ENCODE measurements around the gene ERG28. TPM values are rescaled to one million over a fixed set of nuclear protein-coding genes. Genes with fewer than 3 reads are reported as not detected.

ERG28 gene
- total RNA-seq, 1 experiment from 2014 or later: 18.4 TPM

DNA sequence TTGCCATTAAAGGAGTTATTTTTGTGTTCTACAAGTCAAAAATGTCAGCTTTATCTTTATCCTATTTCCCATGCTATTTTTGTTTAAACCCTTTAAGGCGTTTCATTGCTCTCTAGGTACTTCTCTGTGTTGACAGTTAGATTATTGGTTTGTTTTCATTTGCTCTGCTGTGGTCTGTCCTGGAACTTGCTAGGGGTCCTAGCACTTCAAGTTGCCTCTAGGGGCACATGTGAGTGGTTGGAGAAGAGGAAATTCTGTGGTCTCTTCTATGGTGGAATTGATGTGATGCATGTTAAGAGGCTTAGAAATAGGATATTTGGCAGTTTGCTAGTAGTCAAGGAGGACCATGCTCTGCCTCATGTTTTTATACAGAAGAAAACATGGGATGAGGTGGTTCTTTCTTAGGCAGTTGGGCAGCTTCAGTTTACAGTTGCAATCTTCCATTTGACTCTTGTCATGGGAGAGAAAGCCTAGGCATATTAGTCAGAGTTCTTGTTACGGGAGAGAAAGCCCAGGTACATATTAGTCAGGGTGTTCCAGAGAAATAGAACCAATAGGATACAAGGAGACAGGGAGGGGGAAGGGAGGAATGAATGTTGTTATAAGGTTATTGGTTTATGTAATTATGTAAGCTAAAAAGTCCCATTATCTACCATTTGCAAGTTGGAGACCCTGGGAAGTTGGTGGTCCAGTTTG is 14.7 kb upstream of the ERG28 start:
- H3K9me2 ChIP-seq (ENCODE audit: insufficient read depth): no peaks in the 10 kb centered on the region
- DNase-seq (ENCODE audit: low read depth, low spot score): no peak
- H3K27ac ChIP-seq (ENCODE audit: low read depth, low read length): no peak overlapping the region
- H3K79me2 ChIP-seq (ENCODE audit: insufficient read depth, low read length): peaks cover 13% of the 10 kb centered on the region
- H3K9ac ChIP-seq (ENCODE audit: low read length): no peak overlapping the region
- ChIA-PET RAD21 (ENCODE audit: low non-redundant PET in 1 of 2, low total read pairs in 2 of 2, uncharacterized antibody in 2 of 2, unreplicated experiment in 2 of 2) (no interaction called here), POLR2A (no interaction called here), CTCF (interaction anchor here (0.9 to 1.3 kb wide), 3 partner anchors 21 to 231 kb away, joined by 3 to 4 read pairs (median 3); no protein-coding TSS in a partner anchor)
- H3K9me3 ChIP-seq (ENCODE audit: control insufficient read depth in 1 of 2, insufficient read depth in 1 of 2, low read depth in 1 of 2, low read length in 2 of 2): no peaks in the 10 kb centered on the region
- H3K36me3 ChIP-seq (ENCODE audit: control insufficient read depth in 1 of 2, insufficient read depth in 2 of 2, low read length in 2 of 2): peaks cover 0 to 4% of the 10 kb centered on the region in 2 experiments; a peak in 2 of 4 replicates
- TF ChIP-seq ZBTB33 (IDR thresholded peaks at IDR 0.05; ENCODE audit: extremely low read depth, insufficient replicate concordance, low read length): no peak
- TF ChIP-seq EZH2phosphoT487 (IDR thresholded peaks at IDR 0.05; ENCODE audit: borderline replicate concordance): no peak
- no peak for TF ChIP-seq CBX3 (IDR thresholded peaks at IDR 0.05; ENCODE audit: low read depth)
- TF ChIP-seq TCF7L2 (IDR thresholded peaks at IDR 0.05; ENCODE audit: borderline replicate concordance, extremely low read depth, insufficient read depth, insufficient read length): no peak
- no peak for TF ChIP-seq YY1 (IDR thresholded peaks at IDR 0.05; ENCODE audit: extremely low read depth, insufficient replicate concordance, low read depth, low read length)
- TF ChIP-seq ATF3 (IDR thresholded peaks at IDR 0.05): no peak
- TF ChIP-seq POLR2A (IDR thresholded peaks at IDR 0.05; ENCODE audit: borderline replicate concordance, extremely low read depth, insufficient read depth, insufficient read length): no peak
- TF ChIP-seq, protein P1, sequence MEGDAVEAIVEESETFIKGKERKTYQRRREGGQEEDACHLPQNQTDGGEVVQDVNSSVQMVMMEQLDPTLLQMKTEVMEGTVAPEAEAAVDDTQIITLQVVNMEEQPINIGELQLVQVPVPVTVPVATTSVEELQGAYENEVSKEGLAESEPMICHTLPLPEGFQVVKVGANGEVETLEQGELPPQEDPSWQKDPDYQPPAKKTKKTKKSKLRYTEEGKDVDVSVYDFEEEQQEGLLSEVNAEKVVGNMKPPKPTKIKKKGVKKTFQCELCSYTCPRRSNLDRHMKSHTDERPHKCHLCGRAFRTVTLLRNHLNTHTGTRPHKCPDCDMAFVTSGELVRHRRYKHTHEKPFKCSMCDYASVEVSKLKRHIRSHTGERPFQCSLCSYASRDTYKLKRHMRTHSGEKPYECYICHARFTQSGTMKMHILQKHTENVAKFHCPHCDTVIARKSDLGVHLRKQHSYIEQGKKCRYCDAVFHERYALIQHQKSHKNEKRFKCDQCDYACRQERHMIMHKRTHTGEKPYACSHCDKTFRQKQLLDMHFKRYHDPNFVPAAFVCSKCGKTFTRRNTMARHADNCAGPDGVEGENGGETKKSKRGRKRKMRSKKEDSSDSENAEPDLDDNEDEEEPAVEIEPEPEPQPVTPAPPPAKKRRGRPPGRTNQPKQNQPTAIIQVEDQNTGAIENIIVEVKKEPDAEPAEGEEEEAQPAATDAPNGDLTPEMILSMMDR (IDR thresholded peaks at IDR 0.05 in 2 of 3, conservative IDR thresholded peaks at IDR 0.05 in 1 of 3; ENCODE audit: borderline replicate concordance in 1 of 3, insufficient read depth in 1 of 3, low read depth in 2 of 3, low read length in 2 of 3): peak in 2 of 3 experiments; percentile 24 to 39; a peak in 3 of 6 replicates
- TF ChIP-seq JUND (IDR thresholded peaks at IDR 0.05): no peak
- H3K27me3 ChIP-seq (ENCODE audit: insufficient read depth, low read length): no peaks in the 10 kb centered on the region
- intact Hi-C loops (cut with micrococcal nuclease): no loop called here
- H3K4me1 ChIP-seq (ENCODE audit: control insufficient read depth in 1 of 2, insufficient read depth in 2 of 2, low read length in 2 of 2): no peaks in the 10 kb centered on the region
- H3K4me3 ChIP-seq (replicated peaks in 1 of 2; ENCODE audit: low read depth in 1 of 2, low read length in 2 of 2): no peak overlapping the region
- H3K4me2 ChIP-seq (ENCODE audit: low read length): no peak overlapping the region
- H4K20me1 ChIP-seq (ENCODE audit: insufficient read depth): no peaks in the 10 kb centered on the region
- BruUV-seq (replicated peaks): no TSS peak
- no peak overlapping the region for H2AFZ ChIP-seq (ENCODE audit: low read depth, low read length, poor library complexity, severe bottlenecking)
- ATAC-seq: peak; percentile 67
